Gastroesophageal sphincter (tissue), 4 donors: Measurements from ENCODE around the gene BRMS1. TPM values are rescaled to one million over a fixed set of nuclear protein-coding genes. Genes with fewer than 3 reads are reported as not detected.

Source experiments
- ATAC-seq: fragments of 150-250 bp; one replicate; pipeline ENCODE4 v1.9.1; 2016; ENCODE audit warnings: mild to moderate bottlenecking, moderate library complexity
- H3K27ac ChIP-seq, 4 donors: fragments of 200-600 bp; sonication (generic) in 3 of 4; 1 replicate in 3 of 4; 2 replicates in 1 of 4; pipeline ENCODE4 v1.5.1; 2016 to 2019
- H3K27me3 ChIP-seq: fragments of 200-600 bp; sonication (generic); one replicate; pipeline ENCODE4 v1.5.1; 2019
- H3K36me3 ChIP-seq, 2 donors: fragments of 200-600 bp; sonication (generic); one replicate each; pipeline ENCODE4 v1.5.1; 2019; ENCODE audit warnings: control low read depth in 1 of 2
- H3K4me1 ChIP-seq, 3 donors: fragments of 200-600 bp; sonication (generic); 1 replicate in 2 of 3; 2 replicates in 1 of 3; pipeline ENCODE4 v1.5.1; 2016 to 2019; ENCODE audit warnings: control low read depth in 2 of 3
- H3K4me3 ChIP-seq, 2 donors: fragments of 200-600 bp; sonication (generic); one replicate each; pipeline ENCODE4 v1.5.1; 2019; ENCODE audit warnings: mild to moderate bottlenecking in 1 of 2, moderate library complexity in 1 of 2
- H3K9me3 ChIP-seq, 3 donors: fragments of 200-600 bp; sonication (generic); one replicate each; pipeline ENCODE4 v1.5.1; 2017 to 2019; ENCODE audit warnings: control low read depth in 2 of 3
- EP300 ChIP-seq: sonication (generic); formaldehyde crosslinking; IDR thresholded peaks from one replicate; pipeline ENCODE4 v1.6.1; 2017; ENCODE audit warnings: antibody characterized with exemption, mild to moderate bottlenecking
- POLR2A ChIP-seq, 2 donors: fragments of 450-650 bp; IDR thresholded peaks; one replicate each; pipeline ENCODE4 v1.6.1; 2017; ENCODE audit warnings: antibody characterized with exemption in 2 of 2, mild to moderate bottlenecking in 2 of 2, moderate library complexity in 1 of 2
- POLR2AphosphoS5 ChIP-seq: sonication (generic); formaldehyde crosslinking; IDR thresholded peaks from one replicate; pipeline ENCODE4 v1.6.1; 2017; ENCODE audit warnings: antibody characterized with exemption
- WGBS, 2 donors: methylation state at CpG; one replicate each; pipeline ENCODE4 v1.1.5; 2018; ENCODE audit warnings: low coverage in 1 of 2; 5-methylcytosine and 5-hydroxymethylcytosine counted together
- total RNA-seq, 4 donors: library from RNA; depleted of rRNA; stranded (reverse); fragments of >200 nt; gene quantifications; one replicate each; pipeline ENCODE4 v1.1.0, GENCODE V29; 2016
- TF ChIP-seq, protein P1 (sequence below), 4 experiments: fragments of 200-600 bp in 2 of 4; fragments of 450-650 bp in 2 of 4; sonication (generic) in 1 of 4; IDR thresholded peaks; one replicate each; pipeline ENCODE4 v1.5.1; 2017 to 2019; ENCODE audit warnings: antibody characterized with exemption in 4 of 4, mild to moderate bottlenecking in 2 of 4, moderate library complexity in 2 of 4

BRMS1 gene
- total RNA-seq, 4 donors from 2014 or later, result 26.6 to 44.2 (median 35.5) TPM

- H3K36me3 ChIP-seq, result peaks cover 0 to 63% of the 10 kb centered on the region in 2 donors
- H3K27me3 ChIP-seq, result no peaks in the 10 kb centered on the region
- WGBS, 2 donors, result 68 to 69% methylated on average over 3 to 6 of the region's 6 CpGs
- H3K27ac ChIP-seq, result no peak overlapping the region
- ATAC-seq, result no peak
- no peak for TF ChIP-seq POLR2A (IDR thresholded peaks at IDR 0.05)
- H3K4me3 ChIP-seq, result no peak overlapping the region
- H3K4me1 ChIP-seq, result peaks cover 0 to 47% (median 31%) of the 10 kb centered on the region in 3 donors
- H3K9me3 ChIP-seq, result no peaks in the 10 kb centered on the region
Measured at GRCh38 chr11:66339162-66339675, 5.7 kb downstream of the BRMS1 start.

DNA sequence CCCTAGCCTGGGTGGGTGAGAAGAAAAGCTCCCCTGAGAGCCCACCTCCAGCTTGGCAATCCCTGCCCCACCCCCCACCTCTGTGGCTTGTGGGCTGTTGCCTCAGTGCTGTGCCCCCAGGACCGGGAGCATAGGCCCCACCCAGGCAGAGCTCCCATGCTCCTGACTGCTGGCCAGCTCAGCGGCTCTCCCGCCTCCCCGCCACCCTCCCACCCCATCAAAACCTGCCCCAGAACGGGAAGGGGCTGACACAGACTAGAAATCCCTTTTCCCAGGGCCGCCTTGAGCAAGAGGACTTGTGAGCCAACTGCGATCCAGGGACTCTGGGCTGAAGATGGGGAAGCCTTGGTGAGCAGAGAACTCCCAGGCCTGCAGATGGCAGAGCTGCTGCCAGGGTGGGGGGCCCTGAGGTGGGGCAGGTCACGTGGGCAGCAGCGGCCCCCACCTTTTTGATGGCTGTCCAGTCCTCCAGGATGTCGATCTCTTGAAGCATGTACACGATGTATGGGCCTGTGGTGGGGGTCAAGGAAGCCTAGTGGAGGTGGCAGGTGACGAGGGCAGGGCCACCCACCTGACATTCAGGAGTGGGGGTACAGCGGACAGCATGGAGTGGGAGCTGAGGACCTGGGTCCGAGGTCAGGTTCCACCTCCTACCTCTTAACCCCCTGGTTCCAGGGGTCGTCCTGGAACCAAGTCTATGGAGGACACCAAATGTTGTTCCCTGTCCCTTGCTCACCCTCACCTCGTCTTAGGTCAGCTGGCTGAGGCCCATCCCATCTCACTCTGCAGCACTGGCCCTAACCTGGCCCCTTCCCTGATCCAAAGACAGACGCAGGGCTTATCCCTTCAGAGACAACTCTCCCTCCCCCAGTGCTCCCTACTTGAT is 6.4 kb downstream of the BRMS1 start:
- Histone ChIP-seq H3K27ac (no peak overlapping the region), H3K36me3 (peaks cover 0 to 69% of the 10 kb centered on the region in 2 donors), H3K4me1 (peaks cover 0 to 41% (median 24%) of the 10 kb centered on the region in 3 donors), H3K27me3 (no peaks in the 10 kb centered on the region), H3K9me3 (no peaks in the 10 kb centered on the region), H3K4me3 (no peak overlapping the region)
- 41 to 90% methylated on average over 2 to 3 of the region's 17 CpGs for WGBS, 2 donors
- ATAC-seq, result no peak
- no peak for TF ChIP-seq POLR2A (IDR thresholded peaks at IDR 0.05)
- no peak for TF ChIP-seq POLR2AphosphoS5
- no peak for TF ChIP-seq EP300
- TF ChIP-seq, protein P1, sequence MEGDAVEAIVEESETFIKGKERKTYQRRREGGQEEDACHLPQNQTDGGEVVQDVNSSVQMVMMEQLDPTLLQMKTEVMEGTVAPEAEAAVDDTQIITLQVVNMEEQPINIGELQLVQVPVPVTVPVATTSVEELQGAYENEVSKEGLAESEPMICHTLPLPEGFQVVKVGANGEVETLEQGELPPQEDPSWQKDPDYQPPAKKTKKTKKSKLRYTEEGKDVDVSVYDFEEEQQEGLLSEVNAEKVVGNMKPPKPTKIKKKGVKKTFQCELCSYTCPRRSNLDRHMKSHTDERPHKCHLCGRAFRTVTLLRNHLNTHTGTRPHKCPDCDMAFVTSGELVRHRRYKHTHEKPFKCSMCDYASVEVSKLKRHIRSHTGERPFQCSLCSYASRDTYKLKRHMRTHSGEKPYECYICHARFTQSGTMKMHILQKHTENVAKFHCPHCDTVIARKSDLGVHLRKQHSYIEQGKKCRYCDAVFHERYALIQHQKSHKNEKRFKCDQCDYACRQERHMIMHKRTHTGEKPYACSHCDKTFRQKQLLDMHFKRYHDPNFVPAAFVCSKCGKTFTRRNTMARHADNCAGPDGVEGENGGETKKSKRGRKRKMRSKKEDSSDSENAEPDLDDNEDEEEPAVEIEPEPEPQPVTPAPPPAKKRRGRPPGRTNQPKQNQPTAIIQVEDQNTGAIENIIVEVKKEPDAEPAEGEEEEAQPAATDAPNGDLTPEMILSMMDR (IDR thresholded peaks at IDR 0.05), result no peak

DNA sequence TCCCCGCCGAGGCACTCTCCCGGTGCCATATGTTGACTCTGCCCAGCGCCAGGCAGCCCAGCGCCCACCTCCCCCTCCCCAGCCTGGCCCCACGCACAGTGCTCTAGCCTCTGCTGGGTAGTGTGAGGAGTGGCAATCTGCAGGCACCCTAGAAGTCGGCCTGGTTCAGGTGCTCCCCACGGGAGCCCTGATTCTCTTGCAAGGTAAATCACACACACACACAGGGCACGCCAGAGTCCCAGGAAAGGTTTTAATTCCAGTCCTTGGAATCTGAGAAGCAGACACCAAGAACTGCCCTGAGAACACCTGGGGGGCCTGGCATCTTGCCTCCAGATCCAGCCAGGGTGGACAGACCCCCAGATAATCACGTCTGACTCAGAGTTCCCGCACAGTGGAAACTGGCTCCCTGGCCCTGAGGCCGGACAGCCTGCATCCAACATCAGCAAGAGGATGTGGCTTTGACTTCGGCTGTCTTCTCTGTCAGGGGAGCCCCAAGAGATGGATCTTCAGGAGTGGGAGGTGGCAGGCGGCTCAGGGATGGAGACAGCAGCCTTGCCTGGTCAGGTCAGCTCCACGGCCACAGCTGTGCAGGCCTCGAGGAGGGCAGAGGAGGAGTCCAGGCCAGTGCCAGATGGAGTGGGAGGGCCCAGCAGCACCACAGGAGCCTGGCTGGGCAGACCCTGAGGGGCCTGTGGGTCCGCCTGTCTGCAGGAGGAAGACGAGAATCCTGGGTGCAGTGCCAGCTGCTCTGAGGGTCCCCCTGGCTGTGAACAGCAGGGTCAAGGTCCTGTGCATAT is 7.6 kb downstream of the BRMS1 start:
- Histone ChIP-seq H3K4me3 (no peak overlapping the region), H3K27me3 (no peaks in the 10 kb centered on the region), H3K27ac (peak overlapping the region in 3 of 4 donors; percentile 55 to 73 (median 72)), H3K36me3 (peaks cover 0 to 80% of the 10 kb centered on the region in 2 donors), H3K4me1 (peaks cover 0 to 32% (median 22%) of the 10 kb centered on the region in 3 donors), H3K9me3 (no peaks in the 10 kb centered on the region)
- no peak for TF ChIP-seq POLR2A (IDR thresholded peaks at IDR 0.05)
- TF ChIP-seq, protein P1 (IDR thresholded peaks at IDR 0.05), result no peak
- TF ChIP-seq POLR2AphosphoS5, result no peak
- TF ChIP-seq EP300, result no peak
- peak; percentile 4 for ATAC-seq
- 80% methylated on average over 1 of the region's 18 CpGs; no CpG with 5 or more reads in 1 of the 2 donors for WGBS, 2 donors

GRCh38 chr11:66336234-66337102 is 8.4 kb downstream of the BRMS1 start, which contains the start of gene RIN1:
Gene RIN1 (minus strand): TSS chr11:66336434. CDS start chr11:66336402, 32 bp downstream.
- peak within 1 kb of the TSS in 3 of 4 donors; percentile 55 to 73 (median 72) for H3K27ac ChIP-seq
- H3K4me1 ChIP-seq, result peaks cover 0 to 32% (median 22%) of the 10 kb centered on the region in 3 donors
- no peak for TF ChIP-seq EP300
- TF ChIP-seq POLR2A (IDR thresholded peaks at IDR 0.05), result no peak
- TF ChIP-seq POLR2AphosphoS5, result peak; percentile 9
- TF ChIP-seq, protein P1 (IDR thresholded peaks at IDR 0.05), result peak in 2 of 4 experiments; percentile 30 to 44
- H3K9me3 ChIP-seq, result no peaks in the 10 kb centered on the region
- peaks cover 0 to 80% of the 10 kb centered on the region in 2 donors for H3K36me3 ChIP-seq
- ATAC-seq, result peak; percentile 76
- H3K27me3 ChIP-seq, result no peaks in the 10 kb centered on the region
- H3K4me3 ChIP-seq, result peak within 1 kb of the TSS; percentile 33 to 60
- WGBS, 2 donors, result 0% methylated on average over 3 of the region's 22 CpGs; no CpG with 5 or more reads in 1 of the 2 donors
